ENCODE measurements around the gene ERBIN.

ERBIN gene

GRCh38 chr5:65978251-65978650 lies 51.9 kb downstream of the ERBIN start:
- Histone ChIP-seq H3K4me1 (peaks cover 0 to 5% (median 4%) of the 10 kb centered on the region in 4 donors), H3K27ac (no peak overlapping the region), H3K27me3 (no peaks in the 10 kb centered on the region), H3K36me3 (no peaks in the 10 kb centered on the region), H3K9me3 (no peaks in the 10 kb centered on the region), H3K4me3 (no peak overlapping the region)
- no peak for DNase-seq
- TF ChIP-seq CTCF (IDR thresholded peaks at IDR 0.05) = no peak
- intact Hi-C loops (cut with DNase I; ENCODE audit: low total_unique reads) = no loop called here

GRCh38 chr5:65981548-65981947 lies 55.2 kb downstream of the ERBIN start:
- no peak overlapping the region for H3K27ac ChIP-seq
- H3K4me1 ChIP-seq = peaks cover 0 to 33% (median 6%) of the 10 kb centered on the region in 4 donors
- H3K9me3 ChIP-seq = no peaks in the 10 kb centered on the region
- H3K4me3 ChIP-seq = no peak overlapping the region
- H3K36me3 ChIP-seq = no peaks in the 10 kb centered on the region
- intact Hi-C loops (cut with DNase I; ENCODE audit: low total_unique reads) = no loop called here
- DNase-seq = no peak
- no peak for TF ChIP-seq CTCF (IDR thresholded peaks at IDR 0.05)
- no peaks in the 10 kb centered on the region for H3K27me3 ChIP-seq

- H3K27ac ChIP-seq = no peak overlapping the region
- DNase-seq = no peak
These were observed 55.7 kb downstream of the ERBIN start for GRCh38 chr5:65981969-65982619.

GRCh38 chr5:65982635-65983034 lies 56.3 kb downstream of the ERBIN start:
- Histone ChIP-seq H3K9me3 (no peaks in the 10 kb centered on the region), H3K27me3 (no peaks in the 10 kb centered on the region), H3K4me3 (no peak overlapping the region), H3K36me3 (no peaks in the 10 kb centered on the region), H3K27ac (no peak overlapping the region), H3K4me1 (peaks cover 0 to 43% (median 10%) of the 10 kb centered on the region in 4 donors)
- TF ChIP-seq CTCF (IDR thresholded peaks at IDR 0.05) = no peak
- intact Hi-C loops (cut with DNase I; ENCODE audit: low total_unique reads) = no loop called here
- no peak for DNase-seq

More at GRCh38 chr5:65981969-65982619, 55.7 kb downstream of the ERBIN start:
- H3K36me3 ChIP-seq = no peaks in the 10 kb centered on the region
- H3K9me3 ChIP-seq = no peaks in the 10 kb centered on the region
- peaks cover 0 to 38% (median 10%) of the 10 kb centered on the region in 4 donors for H3K4me1 ChIP-seq
- intact Hi-C loops (cut with DNase I; ENCODE audit: low total_unique reads) = no loop called here
- no peak overlapping the region for H3K4me3 ChIP-seq
- TF ChIP-seq CTCF (IDR thresholded peaks at IDR 0.05) = no peak
- H3K27me3 ChIP-seq = no peaks in the 10 kb centered on the region

- Histone ChIP-seq H3K9me3 (no peaks in the 10 kb centered on the region), H3K36me3 (no peaks in the 10 kb centered on the region), H3K27me3 (no peaks in the 10 kb centered on the region), H3K4me1 (peaks cover 0 to 43% (median 7%) of the 10 kb centered on the region in 4 donors), H3K4me3 (no peak overlapping the region), H3K27ac (no peak overlapping the region)
- TF ChIP-seq CTCF (IDR thresholded peaks at IDR 0.05) = no peak
- DNase-seq = no peak
- intact Hi-C loops (cut with DNase I; ENCODE audit: low total_unique reads) = no loop called here
These were observed 57.9 kb downstream of the ERBIN start for GRCh38 chr5:65984098-65984885.
